Endothelial cell of umbilical vein (primary cell): ENCODE results near the gene ZNF804A.

Experiments used
- EZH2 ChIP-seq: IDR thresholded peaks from 2 replicates; pipeline ENCODE4 v1.6.1; 2012; ENCODE audit warnings: borderline replicate concordance, low read depth, mild to moderate bottlenecking, moderate library complexity, low read length, inconsistent platforms; ENCODE audit not compliant: severe bottlenecking
- JUN ChIP-seq: IDR thresholded peaks from 2 replicates; pipeline ENCODE4 v1.6.1; 2011; ENCODE audit warnings: borderline replicate concordance, low read depth; ENCODE audit not compliant: insufficient read length, insufficient read depth
- MYC ChIP-seq: IDR thresholded peaks from one replicate; pipeline ENCODE4 v1.6.1; 2011; ENCODE audit warnings: mild to moderate bottlenecking, low read depth, low read length
- POLR2A ChIP-seq: IDR thresholded peaks from 2 replicates; pipeline ENCODE4 v1.6.1; 2012; ENCODE audit warnings: low read depth, mild to moderate bottlenecking, control low read depth, low read length
- POLR2AphosphoS5 ChIP-seq: IDR thresholded peaks from 2 replicates; pipeline ENCODE4 v1.6.1; 2012; ENCODE audit warnings: low read depth, mild to moderate bottlenecking, control low read depth, low read length, moderate library complexity; ENCODE audit not compliant: insufficient read depth
- TF ChIP-seq, protein P1 (sequence below), 2 donors: IDR thresholded peaks; 1 replicate in 1 of 2; 2 replicates in 1 of 2; pipeline ENCODE4 v1.5.1; 2011; ENCODE audit warnings: low read length in 2 of 2, mild to moderate bottlenecking in 2 of 2, moderate library complexity in 2 of 2, control low read depth in 1 of 2, inconsistent platforms in 1 of 2, low read depth in 1 of 2; ENCODE audit not compliant: insufficient read depth in 1 of 2; ENCODE audit errors: extremely low read depth in 1 of 2
- TF ChIP-seq, protein P2 (sequence below): IDR thresholded peaks from 2 replicates; pipeline ENCODE4 v1.6.1; 2011; ENCODE audit not compliant: insufficient read depth, insufficient read length

DNA sequence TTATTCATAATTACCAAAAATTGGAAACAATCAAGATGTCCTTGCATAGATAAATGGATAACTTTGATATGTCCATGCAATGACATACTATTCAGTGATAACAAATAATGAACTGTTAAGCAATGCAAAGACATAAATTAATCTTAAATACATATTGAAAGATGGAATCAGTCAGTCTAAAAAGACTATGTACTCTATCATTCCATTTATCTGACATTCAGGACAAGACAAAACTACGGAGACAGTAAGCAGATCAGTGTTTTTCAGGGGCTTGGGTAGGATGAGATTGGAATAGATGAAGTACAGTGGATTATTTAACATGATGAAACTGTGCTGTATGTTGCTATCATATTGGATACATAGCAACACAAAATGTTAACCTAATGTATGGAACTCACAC is 21.3 kb upstream of the ZNF804A start:
- TF ChIP-seq EZH2 (no peak), POLR2AphosphoS5 (no peak), POLR2A (no peak), MYC (no peak), JUN (no peak)
- TF ChIP-seq, protein P1, sequence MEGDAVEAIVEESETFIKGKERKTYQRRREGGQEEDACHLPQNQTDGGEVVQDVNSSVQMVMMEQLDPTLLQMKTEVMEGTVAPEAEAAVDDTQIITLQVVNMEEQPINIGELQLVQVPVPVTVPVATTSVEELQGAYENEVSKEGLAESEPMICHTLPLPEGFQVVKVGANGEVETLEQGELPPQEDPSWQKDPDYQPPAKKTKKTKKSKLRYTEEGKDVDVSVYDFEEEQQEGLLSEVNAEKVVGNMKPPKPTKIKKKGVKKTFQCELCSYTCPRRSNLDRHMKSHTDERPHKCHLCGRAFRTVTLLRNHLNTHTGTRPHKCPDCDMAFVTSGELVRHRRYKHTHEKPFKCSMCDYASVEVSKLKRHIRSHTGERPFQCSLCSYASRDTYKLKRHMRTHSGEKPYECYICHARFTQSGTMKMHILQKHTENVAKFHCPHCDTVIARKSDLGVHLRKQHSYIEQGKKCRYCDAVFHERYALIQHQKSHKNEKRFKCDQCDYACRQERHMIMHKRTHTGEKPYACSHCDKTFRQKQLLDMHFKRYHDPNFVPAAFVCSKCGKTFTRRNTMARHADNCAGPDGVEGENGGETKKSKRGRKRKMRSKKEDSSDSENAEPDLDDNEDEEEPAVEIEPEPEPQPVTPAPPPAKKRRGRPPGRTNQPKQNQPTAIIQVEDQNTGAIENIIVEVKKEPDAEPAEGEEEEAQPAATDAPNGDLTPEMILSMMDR (IDR thresholded peaks at IDR 0.05; ENCODE audit: extremely low read depth in 1 of 2, insufficient read depth in 1 of 2, low read depth in 1 of 2, low read length in 2 of 2): no peak
- TF ChIP-seq, protein P2, sequence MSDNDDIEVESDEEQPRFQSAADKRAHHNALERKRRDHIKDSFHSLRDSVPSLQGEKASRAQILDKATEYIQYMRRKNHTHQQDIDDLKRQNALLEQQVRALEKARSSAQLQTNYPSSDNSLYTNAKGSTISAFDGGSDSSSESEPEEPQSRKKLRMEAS: no peak
